H1 (cell line): ENCODE results near the gene SNED1. TPM values are rescaled to one million over a fixed set of nuclear protein-coding genes. Genes with fewer than 3 reads are reported as not detected.

Experiments used
- CTCF ChIA-PET: fragments of 300-600 bp; sonication (Branson Sonifier 250); formaldehyde crosslinking; loops from one replicate; lab custom pipeline; 2021; ENCODE audit not compliant: partially characterized antibody; lab: Charles Lee
- POLR2A ChIA-PET: fragments of 300-600 bp; sonication (Branson Sonifier 250); formaldehyde crosslinking; loops from one replicate; lab custom pipeline; 2021; ENCODE audit warnings: inconsistent platforms; ENCODE audit not compliant: partially characterized antibody; lab: Charles Lee
- DNase-seq, 2 experiments: peaks; one replicate each; pipeline versions ENCODE4 v3.0.0 to v3.0.0-alpha.2; 2010 to 2022; ENCODE audit warnings: low spot score in 2 of 2, low read depth in 1 of 2, mixed read lengths in 1 of 2
- FAIRE-seq: peaks from 2 replicates; lab custom pipeline; 2011; peaks lifted over from hg19 to GRCh38; lab: Jason Lieb, UNC
- H2AFZ ChIP-seq: 2 replicates; pipeline ENCODE4 v1.8.1; 2012; ENCODE audit warnings: low read length, inconsistent platforms
- H2AK5ac ChIP-seq: 2 replicates; pipeline ENCODE4 v1.6.1; 2013; ENCODE audit warnings: low read depth, low read length
- H2BK120ac ChIP-seq: replicated peaks from 2 replicates; pipeline ENCODE3; 2013; ENCODE audit warnings: low read depth, low read length, inconsistent platforms
- H2BK12ac ChIP-seq: 2 replicates; pipeline ENCODE4 v1.6.1; 2013; ENCODE audit warnings: low read depth, low read length
- H2BK15ac ChIP-seq: 2 replicates; pipeline ENCODE4 v1.6.1; 2013; ENCODE audit warnings: low read length
- H2BK20ac ChIP-seq: 2 replicates; pipeline ENCODE4 v1.6.1; 2013; ENCODE audit warnings: low read length
- H2BK5ac ChIP-seq: 2 replicates; pipeline ENCODE4 v1.6.1; 2013; ENCODE audit warnings: low read depth, low read length
- H3K14ac ChIP-seq: 2 replicates; pipeline ENCODE4 v1.6.1; 2013; ENCODE audit warnings: inconsistent platforms; ENCODE audit not compliant: insufficient read length
- H3K18ac ChIP-seq: 2 replicates; pipeline ENCODE4 v1.6.1; 2013; ENCODE audit warnings: low read length; ENCODE audit errors: extremely low read depth
- H3K23ac ChIP-seq: 2 replicates; pipeline ENCODE4 v1.6.1; 2013; ENCODE audit warnings: inconsistent platforms; ENCODE audit not compliant: insufficient read length
- H3K23me2 ChIP-seq: 2 replicates; pipeline ENCODE4 v1.6.1; 2013; ENCODE audit warnings: low read depth, low read length
- H3K27ac ChIP-seq: 2 replicates; pipeline ENCODE4 v1.6.1; 2011; ENCODE audit warnings: low read depth, low read length, inconsistent platforms
- H3K27me3 ChIP-seq, 4 experiments: replicated peaks in 1 of 4; 1 replicate in 1 of 4; 2 replicates in 3 of 4; pipeline versions ENCODE4 v1.6.1 to v1.8.1; 2011 to 2013; ENCODE audit warnings: low read length in 3 of 4, mild to moderate bottlenecking in 3 of 4, inconsistent platforms in 2 of 4, mixed read lengths in 2 of 4, moderate library complexity in 1 of 4; ENCODE audit not compliant: control insufficient read depth in 3 of 4, insufficient read depth in 3 of 4; ENCODE audit errors: extremely low read depth in 1 of 4
- H3K36me3 ChIP-seq, 4 experiments: 2 replicates each; pipeline versions ENCODE4 v1.6.1 to v1.8.1; 2011 to 2013; ENCODE audit warnings: mild to moderate bottlenecking in 4 of 4, low read length in 3 of 4, moderate library complexity in 2 of 4, control low read depth in 1 of 4, inconsistent platforms in 1 of 4; ENCODE audit not compliant: insufficient read depth in 4 of 4, control insufficient read depth in 2 of 4
- H3K4ac ChIP-seq: replicated peaks from 2 replicates; pipeline ENCODE3; 2013; ENCODE audit warnings: low read length, low read depth, mixed read lengths, inconsistent platforms; ENCODE audit not compliant: insufficient read length
- H3K4me1 ChIP-seq, 4 experiments: replicated peaks in 1 of 4; 1 replicate in 1 of 4; 2 replicates in 3 of 4; pipeline versions ENCODE4 v1.6.1 to v1.8.1; 2011 to 2013; ENCODE audit warnings: low read length in 3 of 4, inconsistent platforms in 2 of 4, mixed read lengths in 1 of 4; ENCODE audit not compliant: insufficient read depth in 4 of 4, control insufficient read depth in 3 of 4
- H3K4me2 ChIP-seq, 2 experiments: 2 replicates each; pipeline versions ENCODE4 v1.6.1 to v1.8.1; 2011 to 2013; ENCODE audit warnings: low read depth in 2 of 2, low read length in 2 of 2, control low read depth in 1 of 2, inconsistent platforms in 1 of 2, mild to moderate bottlenecking in 1 of 2; ENCODE audit not compliant: insufficient read depth in 1 of 2
- H3K4me3 ChIP-seq, 4 experiments: fragments of 200-600, 300-600 bp in 1 of 4; sonication (generic), shearing (Covaris generic), sonication (Bioruptor Twin) in 1 of 4; 2 replicates each; pipeline versions ENCODE4 v1.5.1 to v1.8.1; 2011 to 2016; ENCODE audit warnings: low read length in 4 of 4, low read depth in 3 of 4, control low read depth in 2 of 4, inconsistent platforms in 2 of 4, mild to moderate bottlenecking in 2 of 4, mixed read lengths in 1 of 4, moderate library complexity in 1 of 4; ENCODE audit not compliant: insufficient read depth in 2 of 4; ENCODE audit errors: extremely low read depth in 1 of 4
- H3K56ac ChIP-seq: replicated peaks from 2 replicates; pipeline ENCODE3; 2013; ENCODE audit warnings: low read depth, mild to moderate bottlenecking, mixed read lengths, low read length, inconsistent platforms; ENCODE audit not compliant: insufficient read length
- H3K79me1 ChIP-seq: 2 replicates; pipeline ENCODE4 v1.6.1; 2013; ENCODE audit warnings: low read depth, low read length, control low read depth
- H3K79me2 ChIP-seq, 2 experiments: 2 replicates each; pipeline versions ENCODE4 v1.6.1 to v1.8.1; 2012 to 2013; ENCODE audit warnings: low read length in 2 of 2, mild to moderate bottlenecking in 2 of 2, inconsistent platforms in 1 of 2; ENCODE audit not compliant: insufficient read depth in 2 of 2, control insufficient read depth in 1 of 2
- H3K9ac ChIP-seq, 4 experiments: replicated peaks in 1 of 4; 1 replicate in 1 of 4; 2 replicates in 3 of 4; pipeline versions ENCODE4 v1.6.1 to v1.8.1; 2011 to 2013; ENCODE audit warnings: low read depth in 3 of 4, low read length in 3 of 4, control low read depth in 2 of 4, mild to moderate bottlenecking in 2 of 4, moderate library complexity in 2 of 4, inconsistent platforms in 1 of 4; ENCODE audit errors: extremely low read depth in 1 of 4
- H3K9me3 ChIP-seq, 2 experiments: 2 replicates each; pipeline versions ENCODE4 v1.6.1 to v1.8.1; 2012 to 2013; ENCODE audit warnings: mild to moderate bottlenecking in 2 of 2, moderate library complexity in 2 of 2, control low read depth in 1 of 2, inconsistent platforms in 1 of 2, low read depth in 1 of 2, low read length in 1 of 2, mixed read lengths in 1 of 2; ENCODE audit not compliant: insufficient read depth in 2 of 2
- H4K20me1 ChIP-seq, 2 experiments: replicated peaks in 1 of 2; 2 replicates each; pipeline versions ENCODE3 to v1.8.1; 2011 to 2013; ENCODE audit warnings: inconsistent platforms in 2 of 2, low read length in 2 of 2, mild to moderate bottlenecking in 1 of 2; ENCODE audit not compliant: insufficient read depth in 2 of 2, control insufficient read depth in 1 of 2
- H4K5ac ChIP-seq: 2 replicates; pipeline ENCODE4 v1.6.1; 2013; ENCODE audit warnings: low read length, low read depth, mixed read lengths, inconsistent platforms; ENCODE audit not compliant: insufficient read length
- H4K8ac ChIP-seq: 2 replicates; pipeline ENCODE4 v1.8.0; 2013; ENCODE audit warnings: mild to moderate bottlenecking, moderate library complexity, low read length, inconsistent platforms; ENCODE audit not compliant: insufficient read depth; ENCODE audit errors: extremely low read depth
- H4K91ac ChIP-seq: replicated peaks from 2 replicates; pipeline ENCODE3; 2013; ENCODE audit warnings: low read length, mixed read lengths, inconsistent platforms; ENCODE audit not compliant: insufficient read length
- ASH2L ChIP-seq: fragments of 200-600, 300-600 bp; sonication (generic); IDR thresholded peaks from one replicate; pipeline ENCODE4 v1.7.1; 2017; ENCODE audit warnings: low read length
- BCL11A ChIP-seq, 2 experiments: IDR thresholded peaks; one replicate each; pipeline ENCODE4 v1.6.1; 2011; ENCODE audit warnings: low read depth in 2 of 2, low read length in 2 of 2, mild to moderate bottlenecking in 2 of 2
- EGR1 ChIP-seq: IDR thresholded peaks from 2 replicates; pipeline ENCODE4 v1.6.1; 2011; ENCODE audit warnings: low read depth, low read length, borderline replicate concordance
- GTF2F1 ChIP-seq: IDR thresholded peaks from 2 replicates; pipeline ENCODE4 v1.6.1; 2012; ENCODE audit warnings: low read depth, low read length, improper control_type of control experiment, borderline replicate concordance
- HDAC6 ChIP-seq: IDR thresholded peaks from one replicate; pipeline ENCODE4 v1.7.1; 2012; ENCODE audit warnings: low read depth, mild to moderate bottlenecking, inconsistent platforms, low read length, moderate library complexity
- KDM1A ChIP-seq: fragments of 200-600, 300-600 bp; sonication (generic); IDR thresholded peaks from 2 replicates; pipeline ENCODE4 v1.7.1; 2016; ENCODE audit warnings: mild to moderate bottlenecking, low read length, borderline replicate concordance
- MAX ChIP-seq: IDR thresholded peaks from 2 replicates; pipeline ENCODE4 v1.6.1; 2012; ENCODE audit warnings: inconsistent platforms
- RAD21 ChIP-seq, 2 experiments: IDR thresholded peaks in 1 of 2; conservative IDR thresholded peaks in 1 of 2; 2 replicates each; pipeline ENCODE4 v1.6.1; 2011; ENCODE audit warnings: low read depth in 2 of 2, low read length in 2 of 2, improper control_type of control experiment in 1 of 2, inconsistent platforms in 1 of 2, mild to moderate bottlenecking in 1 of 2, moderate library complexity in 1 of 2
- SAP30 ChIP-seq: fragments of 300-600 bp; sonication (generic); IDR thresholded peaks from 2 replicates; pipeline ENCODE4 v1.7.1; 2012; ENCODE audit warnings: low read length, moderate library complexity, mild to moderate bottlenecking, inconsistent platforms; ENCODE audit not compliant: insufficient read depth, insufficient replicate concordance
- SRF ChIP-seq: IDR thresholded peaks from 2 replicates; pipeline ENCODE4 v1.6.1; 2011; ENCODE audit warnings: mild to moderate bottlenecking, low read depth, low read length, moderate library complexity
- SUZ12 ChIP-seq: fragments of 200-600 bp; sonication (generic); IDR thresholded peaks from 2 replicates; pipeline ENCODE4 v1.6.1; 2012; ENCODE audit warnings: mild to moderate bottlenecking, inconsistent platforms, low read length, moderate library complexity, mixed read lengths
- YY1 ChIP-seq: IDR thresholded peaks from 2 replicates; pipeline ENCODE4 v1.6.1; 2011; ENCODE audit warnings: low read depth, mild to moderate bottlenecking, low read length
- WGBS, 2 experiments: shearing (Covaris generic) in 1 of 2; methylation state at CpG; one replicate each; pipeline versions ENCODE4 v1.1.6 to v1.1.7; 2013 to 2015; ENCODE audit warnings: low lambda C conversion rate in 2 of 2, mixed read lengths in 2 of 2, inconsistent platforms in 1 of 2, low coverage in 1 of 2, missing lambda C conversion rate in 1 of 2; ENCODE audit not compliant: insufficient replicate concordance in 2 of 2, insufficient coverage in 1 of 2, insufficient read length in 1 of 2; ENCODE audit errors: extremely low coverage in 1 of 2, missing lambda C conversion rate in 1 of 2; 5-methylcytosine and 5-hydroxymethylcytosine counted together
- polyA plus RNA-seq, 7 experiments: library from polyadenylated mRNA; depleted of rRNA in 3 of 7; stranded (reverse) in 5 of 7; unstranded in 2 of 7; fragments of >200 nt in 5 of 7; fragments of 200-250 nt in 2 of 7; gene quantifications; 1 replicate in 5 of 7; 2 replicates in 1 of 7; 4 replicates in 1 of 7; pipeline versions ENCODE4 v1.2.1 to v1.2.3, GENCODE V29; 2011 to 2013; ENCODE audit warnings: missing spikeins in 2 of 7, mixed read lengths in 2 of 7
- total RNA-seq: library from RNA; stranded (reverse); fragmentation: NEBNext Ultra II Directional; extraction: Animal tissue kit (Norgen Biotek cat#: 25700); gene quantifications from 2 replicates; pipeline ENCODE4 v1.2.1, GENCODE V29; 2021

The SNED1 gene
- total and polyA plus RNA-seq, 2 of the 8 experiments (the other 6 are each of a cell fraction or from before 2014, with no cell fraction given): 1.9 TPM

- no peak overlapping the region for H3K14ac ChIP-seq
- H3K4me3 ChIP-seq: no peak overlapping the region
- FAIRE-seq: no peak
- no peak for DNase-seq
- peaks cover 11 to 13% of the 10 kb centered on the region in 2 experiments for H3K9me3 ChIP-seq
- H2BK120ac ChIP-seq: no peak overlapping the region
- no peak overlapping the region for H2BK20ac ChIP-seq
- H4K91ac ChIP-seq: no peak overlapping the region
- no peak overlapping the region for H3K27ac ChIP-seq
- H3K79me2 ChIP-seq: no peaks in the 10 kb centered on the region
- no peaks in the 10 kb centered on the region for H3K79me1 ChIP-seq
- H2AK5ac ChIP-seq: no peak overlapping the region
- no peak overlapping the region for H2BK12ac ChIP-seq
- no peak overlapping the region for H4K8ac ChIP-seq
- peaks cover 4% of the 10 kb centered on the region; the same call in 1 of the 2 replicates for H3K23me2 ChIP-seq
- H4K20me1 ChIP-seq: peaks cover 0 to 7% of the 10 kb centered on the region in 2 experiments
- H3K18ac ChIP-seq: no peak overlapping the region
- no peak overlapping the region for H2BK15ac ChIP-seq
- no peaks in the 10 kb centered on the region for H3K36me3 ChIP-seq
- no peak overlapping the region for H3K23ac ChIP-seq
- no peak overlapping the region for H2AFZ ChIP-seq
- ChIA-PET POLR2A (interaction anchor here (0.8 kb wide), 1 partner anchor 157 kb away, joined by 3 read pairs; no protein-coding TSS in a partner anchor), CTCF (interaction anchor here (3.1 kb wide), 1 partner anchor 14 kb away, joined by 14 read pairs; no protein-coding TSS in a partner anchor)
- no peak overlapping the region for H2BK5ac ChIP-seq
- H3K56ac ChIP-seq: no peak overlapping the region
- no peak overlapping the region for H3K9ac ChIP-seq
- H3K4ac ChIP-seq: no peak overlapping the region
- H3K4me1 ChIP-seq: peaks cover 0 to 4% (median 1%) of the 10 kb centered on the region in 4 experiments; a peak in 3 of 7 replicates
- H3K4me2 ChIP-seq: no peak overlapping the region
- no peak overlapping the region for H4K5ac ChIP-seq
- 81% methylated on average over 3 of the region's 7 CpGs; no CpG with 5 or more reads in 1 of the 2 experiments for WGBS, 2 experiments
- peaks cover 5 to 27% (median 15%) of the 10 kb centered on the region in 4 experiments for H3K27me3 ChIP-seq
- no peak for TF ChIP-seq KDM1A
- no peak for TF ChIP-seq SUZ12
- TF ChIP-seq SRF: no peak
- TF ChIP-seq HDAC6: no peak
- no peak for TF ChIP-seq MAX
- no peak for TF ChIP-seq SAP30
- no peak for TF ChIP-seq BCL11A (IDR thresholded peaks at IDR 0.05; ENCODE audit: low read depth in 2 of 2, low read length in 2 of 2)
- TF ChIP-seq GTF2F1: no peak
- TF ChIP-seq ASH2L: no peak
- TF ChIP-seq YY1: no peak
- no peak for TF ChIP-seq RAD21 (IDR thresholded peaks at IDR 0.05 in 1 of 2, conservative IDR thresholded peaks at IDR 0.05 in 1 of 2; ENCODE audit: low read depth in 2 of 2, low read length in 2 of 2)
- no peak for TF ChIP-seq EGR1
These were observed 4.6 kb downstream of the SNED1 start for GRCh38 chr2:241003047-241003360.
